Liver (tissue), 9 donors: ENCODE measurements around the gene KLHL14. TPM values are rescaled to one million over a fixed set of nuclear protein-coding genes. Genes with fewer than 3 reads are reported as not detected.
"Not testable (repeated sequence)": the region's sequence is repeated elsewhere in the genome, so short reads cannot be mapped to it uniquely, and the experiment has no call there.

Experiments used
- DNase-seq: peaks from one replicate; pipeline ENCODE4 v3.0.0-alpha.2; 2017; ENCODE audit warnings: low spot score
- H3K27ac ChIP-seq, 2 donors: one replicate each; pipeline ENCODE4 v1.7.0; 2013; ENCODE audit warnings: inconsistent platforms in 2 of 2, low read length in 2 of 2, control low read depth in 1 of 2, low read depth in 1 of 2, mild to moderate bottlenecking in 1 of 2
- H3K27me3 ChIP-seq, 4 donors: one replicate each; pipeline versions ENCODE4 v1.6.1 to v1.7.0; 2013; ENCODE audit warnings: low read length in 3 of 4, inconsistent platforms in 1 of 4, mild to moderate bottlenecking in 1 of 4, moderate library complexity in 1 of 4; ENCODE audit not compliant: control insufficient read depth in 4 of 4, insufficient read depth in 4 of 4
- H3K36me3 ChIP-seq, 4 donors: one replicate each; pipeline versions ENCODE4 v1.6.1 to v1.7.0; 2013; ENCODE audit warnings: low read length in 3 of 4, mild to moderate bottlenecking in 3 of 4, low read depth in 1 of 4, moderate library complexity in 1 of 4; ENCODE audit not compliant: control insufficient read depth in 4 of 4, insufficient read depth in 3 of 4
- H3K4me1 ChIP-seq, 4 donors: one replicate each; pipeline versions ENCODE4 v1.6.1 to v1.7.0; 2013; ENCODE audit warnings: low read length in 3 of 4, mild to moderate bottlenecking in 3 of 4, moderate library complexity in 1 of 4; ENCODE audit not compliant: control insufficient read depth in 4 of 4, insufficient read depth in 4 of 4
- H3K4me3 ChIP-seq, 3 donors: one replicate each; pipeline versions ENCODE4 v1.6.1 to v1.7.0; 2013; ENCODE audit warnings: low read length in 3 of 3, control low read depth in 1 of 3, low read depth in 1 of 3, mild to moderate bottlenecking in 1 of 3
- H3K9ac ChIP-seq, 2 donors: one replicate each; pipeline ENCODE4 v1.7.0; 2013; ENCODE audit warnings: low read length in 2 of 2, mild to moderate bottlenecking in 2 of 2, moderate library complexity in 2 of 2, control low read depth in 1 of 2, low read depth in 1 of 2
- H3K9me3 ChIP-seq, 4 donors: one replicate each; pipeline versions ENCODE4 v1.6.1 to v1.7.0; 2013; ENCODE audit warnings: low read length in 3 of 4; ENCODE audit not compliant: control insufficient read depth in 4 of 4
- EGR1 ChIP-seq, 2 donors: IDR thresholded peaks; 2 replicates each; pipeline ENCODE4 v1.6.1; 2016 to 2018; ENCODE audit warnings: antibody characterized with exemption in 2 of 2, low read depth in 2 of 2
- FOXA1 ChIP-seq: IDR thresholded peaks from 2 replicates; pipeline ENCODE4 v1.6.1; 2016; ENCODE audit warnings: antibody characterized with exemption
- FOXA2 ChIP-seq: IDR thresholded peaks from 2 replicates; pipeline ENCODE4 v1.6.1; 2016; ENCODE audit warnings: antibody characterized with exemption
- HNF4A ChIP-seq, 2 donors: conservative IDR thresholded peaks; 2 replicates each; pipeline ENCODE4 v1.6.1; 2016; ENCODE audit warnings: antibody characterized with exemption in 2 of 2, mild to moderate bottlenecking in 2 of 2
- HNF4G ChIP-seq: IDR thresholded peaks from 2 replicates; pipeline ENCODE4 v1.6.1; 2016; ENCODE audit warnings: antibody characterized with exemption
- JUND ChIP-seq, 2 donors: IDR thresholded peaks; 2 replicates each; pipeline ENCODE4 v1.6.1; 2016; ENCODE audit warnings: antibody characterized with exemption in 2 of 2
- MAX ChIP-seq: IDR thresholded peaks from 2 replicates; pipeline ENCODE4 v1.6.1; 2016; ENCODE audit warnings: antibody characterized with exemption
- NR2F2 ChIP-seq: IDR thresholded peaks from 2 replicates; pipeline ENCODE4 v1.6.1; 2016; ENCODE audit warnings: antibody characterized with exemption
- RAD21 ChIP-seq, 2 donors: IDR thresholded peaks; 2 replicates each; pipeline ENCODE4 v1.6.1; 2016; ENCODE audit warnings: antibody characterized with exemption in 2 of 2, mild to moderate bottlenecking in 2 of 2
- REST ChIP-seq: IDR thresholded peaks from 2 replicates; pipeline ENCODE4 v1.6.1; 2016; ENCODE audit warnings: antibody characterized with exemption, mild to moderate bottlenecking
- RXRA ChIP-seq, 2 donors: IDR thresholded peaks; 2 replicates each; pipeline ENCODE4 v1.6.1; 2017 to 2018; ENCODE audit warnings: antibody characterized with exemption in 2 of 2, mild to moderate bottlenecking in 1 of 2
- SP1 ChIP-seq: IDR thresholded peaks from 2 replicates; pipeline ENCODE4 v1.6.1; 2018; ENCODE audit warnings: antibody characterized with exemption, mild to moderate bottlenecking
- TAF1 ChIP-seq: conservative IDR thresholded peaks from 2 replicates; pipeline ENCODE4 v1.6.1; 2016; ENCODE audit warnings: antibody characterized with exemption, mild to moderate bottlenecking
- YY1 ChIP-seq: IDR thresholded peaks from 2 replicates; pipeline ENCODE4 v1.6.1; 2016; ENCODE audit warnings: antibody characterized with exemption, mild to moderate bottlenecking
- WGBS: extraction: QIAGEN DNeasy Blood & Tissue Kit; methylation state at CpG from one replicate; pipeline ENCODE4 v1.1.7; 2013; 5-methylcytosine and 5-hydroxymethylcytosine counted together
- polyA plus RNA-seq, 2 donors: library from polyadenylated mRNA; stranded (reverse) in 1 of 2; unstranded in 1 of 2; fragments of 200-250 nt in 1 of 2; fragments of >200 nt in 1 of 2; fragmentation: Nextera tagmentation in 1 of 2; extraction: Ambion mirVana in 1 of 2; gene quantifications; one replicate each; pipeline versions ENCODE4 v1.2.1 to v1.2.3, GENCODE V29; 2013 to 2015
- total RNA-seq, 2 donors: library from RNA; depleted of rRNA; stranded (reverse); fragments of >200 nt; gene quantifications; one replicate each; pipeline ENCODE4 v1.2.3, GENCODE V29; 2014
- TF ChIP-seq, protein P1 (sequence below): IDR thresholded peaks from 2 replicates; pipeline ENCODE4 v1.6.1; 2016; ENCODE audit warnings: antibody characterized with exemption
- TF ChIP-seq, protein P2 (sequence below): IDR thresholded peaks from 2 replicates; pipeline ENCODE4 v1.6.1; 2016; ENCODE audit warnings: antibody characterized with exemption
- donor health status: healthy.
- donor health status: healthy.
- donor health status: healthy.
- donor health status: healthy.
- donor health status: healthy.

KLHL14 gene
- total and polyA plus RNA-seq, 4 donors: 0.02 to 1.1 (median 0.15) TPM

GRCh38 chr18:32801228-32801627, 28.4 kb upstream of the KLHL14 start:
- H3K9ac ChIP-seq: no peak overlapping the region
- H3K36me3 ChIP-seq: no peaks in the 10 kb centered on the region
- no peak overlapping the region for H3K4me3 ChIP-seq
- no peak for DNase-seq
- no peak overlapping the region for H3K27ac ChIP-seq
- WGBS: 57% methylated on average over 1 of the region's 1 CpG
- no peaks in the 10 kb centered on the region for H3K4me1 ChIP-seq
- peaks cover 0 to 3% (median 0%) of the 10 kb centered on the region in 4 donors for H3K27me3 ChIP-seq
- TF ChIP-seq NR2F2 (no peak), EGR1 (IDR thresholded peaks at IDR 0.05; ENCODE audit: low read depth in 2 of 2) (no peak), RAD21 (IDR thresholded peaks at IDR 0.05) (no peak), HNF4G (no peak)
- H3K9me3 ChIP-seq: peaks cover 0 to 3% (median 0%) of the 10 kb centered on the region in 4 donors

GRCh38 chr18:32798209-32798960, 25.6 kb upstream of the KLHL14 start:
- Histone ChIP-seq H3K4me1 (no peaks in the 10 kb centered on the region), H3K9ac (no peak overlapping the region), H3K27me3 (peaks cover 0 to 3% (median 0%) of the 10 kb centered on the region in 4 donors), H3K4me3 (no peak overlapping the region), H3K36me3 (no peaks in the 10 kb centered on the region), H3K27ac (no peak overlapping the region), H3K9me3 (peaks cover 0 to 3% (median under 1%) of the 10 kb centered on the region in 4 donors)
- 49% methylated on average over 4 of the region's 4 CpGs for WGBS
- no peak for DNase-seq
- TF ChIP-seq HNF4A (conservative IDR thresholded peaks at IDR 0.05) (no peak), JUND (IDR thresholded peaks at IDR 0.05) (no peak), TAF1 (no peak), RXRA (IDR thresholded peaks at IDR 0.05) (no peak), MAX (no peak), FOXA1 (no peak), RAD21 (IDR thresholded peaks at IDR 0.05) (no peak), HNF4G (no peak), SP1 (no peak), NR2F2 (no peak), YY1 (no peak), REST (no peak), FOXA2 (no peak)
- TF ChIP-seq, protein P1, sequence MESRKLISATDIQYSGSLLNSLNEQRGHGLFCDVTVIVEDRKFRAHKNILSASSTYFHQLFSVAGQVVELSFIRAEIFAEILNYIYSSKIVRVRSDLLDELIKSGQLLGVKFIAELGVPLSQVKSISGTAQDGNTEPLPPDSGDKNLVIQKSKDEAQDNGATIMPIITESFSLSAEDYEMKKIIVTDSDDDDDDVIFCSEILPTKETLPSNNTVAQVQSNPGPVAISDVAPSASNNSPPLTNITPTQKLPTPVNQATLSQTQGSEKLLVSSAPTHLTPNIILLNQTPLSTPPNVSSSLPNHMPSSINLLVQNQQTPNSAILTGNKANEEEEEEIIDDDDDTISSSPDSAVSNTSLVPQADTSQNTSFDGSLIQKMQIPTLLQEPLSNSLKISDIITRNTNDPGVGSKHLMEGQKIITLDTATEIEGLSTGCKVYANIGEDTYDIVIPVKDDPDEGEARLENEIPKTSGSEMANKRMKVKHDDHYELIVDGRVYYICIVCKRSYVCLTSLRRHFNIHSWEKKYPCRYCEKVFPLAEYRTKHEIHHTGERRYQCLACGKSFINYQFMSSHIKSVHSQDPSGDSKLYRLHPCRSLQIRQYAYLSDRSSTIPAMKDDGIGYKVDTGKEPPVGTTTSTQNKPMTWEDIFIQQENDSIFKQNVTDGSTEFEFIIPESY: no peak
- TF ChIP-seq, protein P2, sequence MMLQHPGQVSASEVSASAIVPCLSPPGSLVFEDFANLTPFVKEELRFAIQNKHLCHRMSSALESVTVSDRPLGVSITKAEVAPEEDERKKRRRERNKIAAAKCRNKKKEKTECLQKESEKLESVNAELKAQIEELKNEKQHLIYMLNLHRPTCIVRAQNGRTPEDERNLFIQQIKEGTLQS: no peak

GRCh38 chr18:32794667-32795066, 21.8 kb upstream of the KLHL14 start:
- H3K27me3 ChIP-seq, DNase-seq, H3K27ac ChIP-seq, H3K4me1 ChIP-seq, H3K4me3 ChIP-seq, H3K9me3 ChIP-seq, H3K9ac ChIP-seq, H3K36me3 ChIP-seq: not testable (repeated sequence)
- WGBS: 88% methylated on average over 31 of the region's 31 CpGs
